Measurements from ENCODE around the gene POLR2C. TPM values are rescaled to one million over a fixed set of nuclear protein-coding genes. Genes with fewer than 3 reads are reported as not detected.
A peak's percentile ranks its signal among the peaks of the same experiment; 100 is the strongest.

The POLR2C gene
- total and polyA plus RNA-seq, 2 of the 13 experiments (the other 11 are each of a cell fraction or from before 2014, with no cell fraction given) = 104 to 216 TPM

- TF ChIP-seq ZNF274 (CRISPR knock-in tag; IDR thresholded peaks at IDR 0.05) = 0 out of 2 replicates have a peak, but pooled peaks have one; percentile 17
- TF ChIP-seq AHR (CRISPR knock-in tag; IDR thresholded peaks at IDR 0.05) = no peak
- peak; percentile 87 for TF ChIP-seq XRCC5 (optimal IDR thresholded peaks at IDR 0.05; ENCODE audit: low read length)
- TF ChIP-seq FOXC1 (CRISPR knock-in tag; IDR thresholded peaks at IDR 0.05; ENCODE audit: borderline replicate concordance) = no peak
- peak; percentile 70; the same call in 1 of the 2 replicates for TF ChIP-seq STAT6 (CRISPR knock-in tag; IDR thresholded peaks at IDR 0.05; ENCODE audit: borderline replicate concordance)
- peak; percentile 90 for TF ChIP-seq FOSL2 (CRISPR knock-in tag; IDR thresholded peaks at IDR 0.05)
- TF ChIP-seq HOXA3 (CRISPR knock-in tag; IDR thresholded peaks at IDR 0.05) = peak; percentile 80; the same call in 1 of the 2 replicates
- TF ChIP-seq KLF16 (CRISPR knock-in tag; IDR thresholded peaks at IDR 0.05) = peak in 1 of 2 experiments; percentile 16; a peak in 1 of 4 replicates
- no peak for TF ChIP-seq ZNF776 (CRISPR knock-in tag; IDR thresholded peaks at IDR 0.05)
- TF ChIP-seq CREB3 (CRISPR knock-in tag; IDR thresholded peaks at IDR 0.05) = 0 out of 2 replicates have a peak, but pooled peaks have one; percentile 23
- TF ChIP-seq KMT2A (CRISPR knock-in tag; IDR thresholded peaks at IDR 0.05) = 0 out of 2 replicates have a peak, but pooled peaks have one; percentile 11
- peak; percentile 88 for TF ChIP-seq RARA (CRISPR knock-in tag; IDR thresholded peaks at IDR 0.05)
- no peak for TF ChIP-seq CCAR2 (optimal IDR thresholded peaks at IDR 0.05; ENCODE audit: low read depth, low read length)
- TF ChIP-seq ZSCAN5A (CRISPR knock-in tag; IDR thresholded peaks at IDR 0.05; ENCODE audit: borderline replicate concordance) = no peak
- TF ChIP-seq ZBTB4 (CRISPR knock-in tag; IDR thresholded peaks at IDR 0.05; ENCODE audit: borderline replicate concordance) = 0 out of 2 replicates have a peak, but pooled peaks have one; percentile 9
- peak; percentile 39; the same call in 1 of the 2 replicates for TF ChIP-seq ZKSCAN8 (CRISPR knock-in tag; IDR thresholded peaks at IDR 0.05; ENCODE audit: borderline replicate concordance)
- peak; percentile 94 for TF ChIP-seq ZBTB7B (CRISPR knock-in tag; IDR thresholded peaks at IDR 0.05)
- TF ChIP-seq ZNF556 (CRISPR knock-in tag; IDR thresholded peaks at IDR 0.05; ENCODE audit: borderline replicate concordance) = no peak
- no peak for TF ChIP-seq YY1 (IDR thresholded peaks at IDR 0.05; ENCODE audit: insufficient read depth, insufficient replicate concordance, low read depth, low read length)
- TF ChIP-seq, protein P1, sequence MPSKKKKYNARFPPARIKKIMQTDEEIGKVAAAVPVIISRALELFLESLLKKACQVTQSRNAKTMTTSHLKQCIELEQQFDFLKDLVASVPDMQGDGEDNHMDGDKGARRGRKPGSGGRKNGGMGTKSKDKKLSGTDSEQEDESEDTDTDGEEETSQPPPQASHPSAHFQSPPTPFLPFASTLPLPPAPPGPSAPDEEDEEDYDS (CRISPR knock-in tag; IDR thresholded peaks at IDR 0.05) = 0 out of 2 replicates have a peak, but pooled peaks have one; percentile 46
Observed at GRCh38 chr16:57471852-57472664, 9.6 kb downstream of the POLR2C start (continued).
